GM12801 (cell line): ENCODE results near the gene IDH3A.

ENCODE experiments used
- TF ChIP-seq, protein P1 (sequence below): IDR thresholded peaks from one replicate; pipeline ENCODE4 v1.5.1; 2011; ENCODE audit warnings: control low read depth; ENCODE audit not compliant: insufficient read length; ENCODE audit errors: extremely low read depth

Gene IDH3A

DNA sequence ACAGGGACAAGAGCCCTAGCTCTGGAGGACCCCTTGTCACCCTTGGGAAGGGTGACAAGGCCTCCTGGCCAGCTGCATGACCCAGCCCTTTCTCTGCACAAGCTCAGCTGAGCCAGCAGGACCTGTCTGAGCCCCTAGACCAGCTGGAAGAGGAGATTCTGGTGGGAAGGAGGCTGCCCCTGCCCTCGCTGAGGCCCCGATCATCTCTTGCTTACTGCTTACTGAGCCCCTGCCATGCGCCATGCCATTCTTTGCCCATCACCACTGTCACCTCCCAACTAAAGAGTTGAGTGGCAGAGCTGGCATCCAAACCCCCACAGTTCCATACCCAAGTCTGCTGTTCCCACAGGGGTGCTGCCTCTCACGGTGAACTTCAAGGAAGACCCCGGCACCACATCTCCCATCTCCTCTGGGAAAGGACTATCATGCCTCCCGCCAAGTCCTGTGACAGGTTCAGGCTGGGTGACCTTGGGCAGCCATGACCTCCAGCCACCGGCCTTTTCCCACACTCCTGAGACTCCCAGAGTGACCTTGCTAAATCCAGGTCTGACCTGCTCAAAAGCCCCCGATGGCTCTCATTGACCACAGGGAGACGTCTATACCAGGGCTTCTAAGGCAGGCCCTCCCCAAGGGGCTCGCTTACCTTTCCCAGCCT lies 51.2 kb downstream of the IDH3A start:
- TF ChIP-seq, protein P1, sequence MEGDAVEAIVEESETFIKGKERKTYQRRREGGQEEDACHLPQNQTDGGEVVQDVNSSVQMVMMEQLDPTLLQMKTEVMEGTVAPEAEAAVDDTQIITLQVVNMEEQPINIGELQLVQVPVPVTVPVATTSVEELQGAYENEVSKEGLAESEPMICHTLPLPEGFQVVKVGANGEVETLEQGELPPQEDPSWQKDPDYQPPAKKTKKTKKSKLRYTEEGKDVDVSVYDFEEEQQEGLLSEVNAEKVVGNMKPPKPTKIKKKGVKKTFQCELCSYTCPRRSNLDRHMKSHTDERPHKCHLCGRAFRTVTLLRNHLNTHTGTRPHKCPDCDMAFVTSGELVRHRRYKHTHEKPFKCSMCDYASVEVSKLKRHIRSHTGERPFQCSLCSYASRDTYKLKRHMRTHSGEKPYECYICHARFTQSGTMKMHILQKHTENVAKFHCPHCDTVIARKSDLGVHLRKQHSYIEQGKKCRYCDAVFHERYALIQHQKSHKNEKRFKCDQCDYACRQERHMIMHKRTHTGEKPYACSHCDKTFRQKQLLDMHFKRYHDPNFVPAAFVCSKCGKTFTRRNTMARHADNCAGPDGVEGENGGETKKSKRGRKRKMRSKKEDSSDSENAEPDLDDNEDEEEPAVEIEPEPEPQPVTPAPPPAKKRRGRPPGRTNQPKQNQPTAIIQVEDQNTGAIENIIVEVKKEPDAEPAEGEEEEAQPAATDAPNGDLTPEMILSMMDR: no peak

DNA sequence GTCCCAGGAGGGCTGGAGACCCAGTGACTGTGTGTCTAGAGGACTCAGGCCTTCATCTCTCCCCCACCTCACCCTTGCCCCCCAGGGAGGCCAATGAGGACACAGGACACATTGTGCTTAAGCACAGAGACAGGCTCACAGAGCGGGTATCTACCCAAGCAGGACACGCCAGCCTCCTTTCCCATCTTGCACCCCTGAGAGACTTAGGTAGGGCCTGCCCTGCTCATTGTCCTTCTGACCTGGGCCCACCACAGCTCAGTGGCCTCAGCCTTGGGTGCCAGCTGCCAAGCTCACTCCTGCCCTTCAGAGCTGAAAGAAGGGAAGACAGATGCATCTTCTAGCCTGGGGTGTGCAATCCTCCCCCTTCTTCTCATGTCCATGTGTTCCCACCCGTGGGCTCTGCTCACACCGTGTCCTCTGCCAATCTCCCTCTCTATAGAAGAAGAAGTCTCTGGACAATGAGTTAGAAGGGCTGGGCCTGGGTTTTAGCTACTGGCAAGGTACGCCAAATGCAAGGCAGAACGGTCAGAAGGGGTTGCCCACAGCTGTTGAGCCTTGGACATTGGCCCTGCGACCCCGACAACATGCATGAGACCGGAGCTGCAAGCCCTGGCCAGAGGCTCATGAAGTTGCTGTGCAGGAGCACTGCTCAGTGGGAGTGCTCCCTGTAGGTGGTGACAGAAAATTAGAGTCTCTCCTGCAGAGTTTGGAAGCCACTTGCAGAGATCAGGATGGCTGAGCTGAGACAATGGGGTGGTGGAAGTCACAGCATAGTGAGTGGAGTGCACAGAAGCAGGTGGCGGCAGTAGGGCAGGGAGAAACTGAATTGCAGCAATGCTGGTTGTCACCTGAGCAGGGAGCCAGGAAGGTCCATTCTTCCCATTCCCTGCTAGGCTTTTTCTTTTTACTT lies 52.4 kb downstream of the IDH3A start:
- TF ChIP-seq, protein P1: no peak

DNA sequence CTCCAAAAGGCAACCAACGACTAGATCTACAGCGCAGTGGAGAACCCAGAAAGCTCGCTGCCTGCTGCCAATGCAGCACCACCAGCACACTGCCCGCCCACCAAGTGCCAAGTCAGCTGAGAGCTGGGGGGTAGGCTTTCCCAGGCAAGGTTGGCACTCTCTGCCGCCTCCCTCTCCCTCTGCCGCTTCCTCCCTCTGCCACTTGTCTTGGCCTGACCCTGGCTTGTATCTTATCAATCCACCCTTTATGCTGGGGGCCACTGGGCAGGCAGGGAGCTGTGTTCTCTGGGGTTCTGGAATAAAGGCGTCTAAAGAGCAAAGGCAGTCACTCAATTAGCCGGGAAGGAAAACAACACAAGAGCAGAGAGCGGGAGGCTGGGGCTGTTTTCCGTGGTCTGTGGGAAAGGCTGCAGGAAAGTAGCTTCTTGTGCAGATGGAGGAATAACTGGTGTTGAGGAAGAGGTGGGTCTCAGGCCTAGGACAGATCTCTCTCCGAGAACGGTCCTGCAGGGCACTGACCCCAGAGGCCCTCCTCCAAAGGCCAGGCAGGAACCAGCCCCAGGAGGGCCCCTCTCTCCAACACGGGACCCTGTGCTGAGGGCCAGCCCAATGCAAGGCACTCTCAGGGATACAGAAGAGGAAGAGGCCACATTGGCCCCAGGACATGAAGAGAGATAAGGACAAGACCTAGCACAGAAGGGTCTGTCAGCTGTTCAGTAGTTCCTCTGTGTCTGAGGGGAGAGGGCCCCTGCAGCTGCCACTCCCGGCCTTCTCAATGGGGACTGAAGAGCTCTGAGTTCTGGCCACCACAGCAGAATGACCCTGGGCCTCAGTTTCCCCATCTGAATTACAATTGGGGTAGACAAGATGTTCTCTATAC lies 54.4 kb downstream of the IDH3A start:
- TF ChIP-seq, protein P1: no peak

DNA sequence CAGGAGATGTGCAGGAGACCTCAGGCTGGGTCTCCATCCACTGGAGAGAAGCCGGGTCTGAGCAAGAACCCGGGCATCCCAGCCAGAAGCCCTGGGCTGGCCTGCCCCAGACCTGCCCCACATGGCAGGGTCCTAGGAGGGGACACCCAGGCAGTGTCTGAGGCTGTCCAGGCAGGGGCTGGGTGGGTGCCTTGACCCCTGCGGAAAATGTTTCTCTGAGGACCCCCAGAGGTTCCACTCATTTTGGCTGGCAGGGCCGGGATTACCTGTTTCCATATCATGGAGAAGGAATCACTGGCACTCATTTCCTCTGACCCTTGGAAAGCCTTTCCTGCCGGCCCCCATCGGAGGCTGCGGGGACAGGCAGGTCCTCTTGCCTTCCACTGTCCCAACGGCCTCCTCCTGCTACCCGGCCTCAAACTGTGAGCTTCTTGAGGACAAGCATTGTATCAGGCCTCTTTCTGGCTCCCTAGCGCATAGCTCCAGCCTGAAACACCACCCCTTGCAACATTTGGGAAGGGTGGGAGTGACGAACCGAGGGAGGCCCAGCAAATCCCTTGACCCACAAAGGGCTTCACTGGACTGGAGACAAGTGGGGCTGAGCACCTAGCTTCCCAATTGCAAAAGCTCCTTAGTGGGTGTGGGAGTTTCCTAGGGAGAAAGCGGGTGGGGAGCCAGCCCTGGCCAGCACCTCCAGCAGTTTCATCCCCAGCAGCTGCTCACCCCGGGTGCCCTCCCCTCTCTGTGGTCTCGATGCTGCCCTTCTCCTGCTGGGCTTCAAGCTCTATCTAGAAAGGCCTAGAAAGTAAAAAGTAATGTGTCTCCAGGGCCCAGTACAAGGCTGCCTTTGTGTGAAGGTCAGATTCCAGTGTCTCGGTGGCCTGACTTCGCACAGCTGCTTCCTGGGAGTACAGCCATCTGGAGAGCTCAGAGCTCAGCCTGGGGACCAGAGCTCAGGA lies 55.5 kb downstream of the IDH3A start:
- TF ChIP-seq, protein P1: no peak

DNA sequence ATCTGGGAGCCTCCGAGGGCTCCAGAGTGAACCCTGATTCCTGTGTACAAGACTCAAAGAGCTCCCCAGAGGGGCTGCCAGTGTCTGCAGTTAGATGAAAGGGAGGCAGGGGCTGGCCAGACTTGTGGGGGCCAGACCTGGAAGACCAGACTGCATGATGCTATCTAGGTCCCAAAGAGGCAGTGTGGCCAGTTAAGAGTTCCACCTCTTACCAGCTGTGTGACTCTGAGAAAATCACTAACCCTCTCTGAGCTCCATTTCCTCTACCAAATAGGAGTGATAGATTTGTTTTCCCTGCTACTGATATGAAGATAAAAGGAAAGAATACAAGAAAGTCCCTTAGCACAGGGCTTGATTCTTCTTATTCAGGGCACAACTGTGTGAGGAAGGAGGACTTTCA lies 56.2 kb downstream of the IDH3A start:
- TF ChIP-seq, protein P1: no peak

DNA sequence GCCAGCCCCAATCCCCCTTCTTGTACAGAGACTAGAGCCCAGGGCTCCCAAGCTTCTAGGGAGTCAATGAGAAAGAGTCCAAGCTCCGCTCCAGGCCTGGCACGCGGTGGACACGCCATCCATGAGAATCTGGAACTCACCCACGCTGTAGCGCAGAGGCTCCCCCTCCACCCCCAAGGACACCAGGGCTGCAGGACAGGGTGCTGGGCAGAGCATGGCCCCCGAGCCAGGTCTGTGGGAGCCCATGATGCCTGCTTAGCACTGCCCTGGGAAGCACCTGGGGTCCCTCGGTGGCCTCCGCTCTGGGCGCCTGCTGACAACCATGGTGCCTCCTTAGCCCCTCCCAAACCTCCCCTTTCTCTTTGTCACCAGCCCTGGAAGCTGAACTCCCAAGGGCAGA lies 56.7 kb downstream of the IDH3A start:
- TF ChIP-seq, protein P1: no peak
